ENCODE data around the gene GDF10.

The GDF10 gene

GRCh38 chr10:47332946-47333345 is 32.9 kb downstream of the GDF10 start:
- H3K27ac Mint-ChIP-seq, result no peak overlapping the region
- peaks cover 8% of the 10 kb centered on the region for H3K9me3 Mint-ChIP-seq
- H3K36me3 Mint-ChIP-seq, result no peaks in the 10 kb centered on the region
- DNase-seq (ENCODE audit: low spot score in 2 of 2), result no peak
- peaks cover 10% of the 10 kb centered on the region for H3K27me3 Mint-ChIP-seq
- H3K4me3 Mint-ChIP-seq, result no peak overlapping the region
- peaks cover 4% of the 10 kb centered on the region for H3K4me1 Mint-ChIP-seq
- no peak for ATAC-seq (ENCODE audit: low read depth)

GRCh38 chr10:47333532-47333931 is 33.5 kb downstream of the GDF10 start:
- no peaks in the 10 kb centered on the region for H3K36me3 Mint-ChIP-seq
- H3K4me3 Mint-ChIP-seq, result no peak overlapping the region
- no peaks in the 10 kb centered on the region for H3K4me1 Mint-ChIP-seq
- peaks cover 2% of the 10 kb centered on the region for H3K9me3 Mint-ChIP-seq
- no peak for ATAC-seq (ENCODE audit: low read depth)
- H3K27ac Mint-ChIP-seq, result no peak overlapping the region
- peaks cover 10% of the 10 kb centered on the region for H3K27me3 Mint-ChIP-seq
- DNase-seq (ENCODE audit: low spot score in 2 of 2), result no peak

GRCh38 chr10:47334466-47335295 is 34.7 kb downstream of the GDF10 start:
- no peak for ATAC-seq (ENCODE audit: low read depth)
- no peak for DNase-seq (ENCODE audit: low spot score in 2 of 2)
- Mint-ChIP-seq H3K4me1 (no peaks in the 10 kb centered on the region), H3K27ac (no peak overlapping the region), H3K36me3 (no peaks in the 10 kb centered on the region), H3K9me3 (no peaks in the 10 kb centered on the region), H3K27me3 (peaks cover 12% of the 10 kb centered on the region), H3K4me3 (no peak overlapping the region)

- no peaks in the 10 kb centered on the region for H3K9me3 Mint-ChIP-seq
- no peak for DNase-seq (ENCODE audit: low spot score in 2 of 2)
- no peak for ATAC-seq (ENCODE audit: low read depth)
- peaks cover 7% of the 10 kb centered on the region for H3K4me1 Mint-ChIP-seq
- H3K27me3 Mint-ChIP-seq, result peaks cover 18% of the 10 kb centered on the region
- H3K4me3 Mint-ChIP-seq, result no peak overlapping the region
- no peaks in the 10 kb centered on the region for H3K36me3 Mint-ChIP-seq
- no peak overlapping the region for H3K27ac Mint-ChIP-seq
Measured at GRCh38 chr10:47335906-47336305, 35.9 kb downstream of the GDF10 start.

GRCh38 chr10:47336387-47337134 is 36.6 kb downstream of the GDF10 start:
- DNase-seq (ENCODE audit: low spot score in 2 of 2) (no peak), ATAC-seq (ENCODE audit: low read depth) (no peak)
- Mint-ChIP-seq H3K9me3 (no peaks in the 10 kb centered on the region), H3K36me3 (no peaks in the 10 kb centered on the region), H3K27ac (no peak overlapping the region), H3K4me3 (no peak overlapping the region), H3K27me3 (peaks cover 18% of the 10 kb centered on the region), H3K4me1 (peaks cover 7% of the 10 kb centered on the region)

- no peak for DNase-seq (ENCODE audit: low spot score in 2 of 2)
- no peaks in the 10 kb centered on the region for H3K9me3 Mint-ChIP-seq
- H3K27ac Mint-ChIP-seq, result no peak overlapping the region
- peaks cover 18% of the 10 kb centered on the region for H3K27me3 Mint-ChIP-seq
- no peak overlapping the region for H3K4me3 Mint-ChIP-seq
- H3K36me3 Mint-ChIP-seq, result no peaks in the 10 kb centered on the region
- no peak for ATAC-seq (ENCODE audit: low read depth)
- peaks cover 7% of the 10 kb centered on the region for H3K4me1 Mint-ChIP-seq
Measured at GRCh38 chr10:47337310-47337709, 37.3 kb downstream of the GDF10 start.

- no peaks in the 10 kb centered on the region for H3K9me3 Mint-ChIP-seq
- H3K4me3 Mint-ChIP-seq, result no peak overlapping the region
- H3K27ac Mint-ChIP-seq, result no peak overlapping the region
- ATAC-seq (ENCODE audit: low read depth), result no peak
- H3K4me1 Mint-ChIP-seq, result peaks cover 7% of the 10 kb centered on the region
- peaks cover 13% of the 10 kb centered on the region for H3K27me3 Mint-ChIP-seq
- DNase-seq (ENCODE audit: low spot score in 2 of 2), result no peak
- no peaks in the 10 kb centered on the region for H3K36me3 Mint-ChIP-seq
Measured at GRCh38 chr10:47339186-47339735, 39.3 kb downstream of the GDF10 start.

GRCh38 chr10:47339759-47340607 is 40.0 kb downstream of the GDF10 start:
- DNase-seq (ENCODE audit: low spot score in 2 of 2) (no peak), ATAC-seq (ENCODE audit: low read depth) (peak; percentile 37)
- Mint-ChIP-seq H3K27me3 (peaks cover 11% of the 10 kb centered on the region), H3K36me3 (no peaks in the 10 kb centered on the region), H3K4me1 (peaks cover 7% of the 10 kb centered on the region), H3K9me3 (no peaks in the 10 kb centered on the region), H3K4me3 (no peak overlapping the region), H3K27ac (no peak overlapping the region)

- Mint-ChIP-seq H3K36me3 (no peaks in the 10 kb centered on the region), H3K27me3 (peaks cover 11% of the 10 kb centered on the region), H3K27ac (no peak overlapping the region), H3K9me3 (no peaks in the 10 kb centered on the region), H3K4me3 (no peak overlapping the region), H3K4me1 (peaks cover 7% of the 10 kb centered on the region)
- DNase-seq (ENCODE audit: low spot score in 2 of 2) (peak; percentile 52 to 58), ATAC-seq (ENCODE audit: low read depth) (peak; percentile 47)
Measured at GRCh38 chr10:47340608-47341170, 40.7 kb downstream of the GDF10 start.

GRCh38 chr10:47344996-47345870 is 45.2 kb downstream of the GDF10 start:
- Mint-ChIP-seq H3K27me3 (peaks cover 5% of the 10 kb centered on the region), H3K9me3 (no peaks in the 10 kb centered on the region), H3K4me1 (peaks cover 3% of the 10 kb centered on the region), H3K27ac (no peak overlapping the region), H3K4me3 (no peak overlapping the region), H3K36me3 (no peaks in the 10 kb centered on the region)
- ATAC-seq (ENCODE audit: low read depth), result no peak
- DNase-seq (ENCODE audit: low spot score in 2 of 2), result no peak

GRCh38 chr10:47346581-47347302 is 46.7 kb downstream of the GDF10 start:
- ATAC-seq (ENCODE audit: low read depth) (no peak), DNase-seq (ENCODE audit: low spot score in 2 of 2) (no peak)
- Mint-ChIP-seq H3K27me3 (peaks cover 3% of the 10 kb centered on the region), H3K27ac (no peak overlapping the region), H3K36me3 (no peaks in the 10 kb centered on the region), H3K9me3 (no peaks in the 10 kb centered on the region), H3K4me1 (no peaks in the 10 kb centered on the region), H3K4me3 (no peak overlapping the region)

- H3K27ac Mint-ChIP-seq, result no peak overlapping the region
- H3K9me3 Mint-ChIP-seq, result no peaks in the 10 kb centered on the region
- peaks cover 3% of the 10 kb centered on the region for H3K27me3 Mint-ChIP-seq
- ATAC-seq (ENCODE audit: low read depth) (no peak), DNase-seq (ENCODE audit: low spot score in 2 of 2) (no peak)
- H3K36me3 Mint-ChIP-seq, result no peaks in the 10 kb centered on the region
- no peaks in the 10 kb centered on the region for H3K4me1 Mint-ChIP-seq
- H3K4me3 Mint-ChIP-seq, result no peak overlapping the region
Measured at GRCh38 chr10:47347303-47347675, 47.3 kb downstream of the GDF10 start.
